ENCODE data around the gene BATF2. TPM values are rescaled to one million over a fixed set of nuclear protein-coding genes. Genes with fewer than 3 reads are reported as not detected.

The BATF2 gene
- not detected in 2 replicates for total RNA-seq

GRCh38 chr11:64996710-64997380 lies at the start of gene BATF2:
TSS of gene BATF2 (minus strand) at chr11:64996971. CDS start at chr11:64996914, 57 bp downstream.

DNA sequence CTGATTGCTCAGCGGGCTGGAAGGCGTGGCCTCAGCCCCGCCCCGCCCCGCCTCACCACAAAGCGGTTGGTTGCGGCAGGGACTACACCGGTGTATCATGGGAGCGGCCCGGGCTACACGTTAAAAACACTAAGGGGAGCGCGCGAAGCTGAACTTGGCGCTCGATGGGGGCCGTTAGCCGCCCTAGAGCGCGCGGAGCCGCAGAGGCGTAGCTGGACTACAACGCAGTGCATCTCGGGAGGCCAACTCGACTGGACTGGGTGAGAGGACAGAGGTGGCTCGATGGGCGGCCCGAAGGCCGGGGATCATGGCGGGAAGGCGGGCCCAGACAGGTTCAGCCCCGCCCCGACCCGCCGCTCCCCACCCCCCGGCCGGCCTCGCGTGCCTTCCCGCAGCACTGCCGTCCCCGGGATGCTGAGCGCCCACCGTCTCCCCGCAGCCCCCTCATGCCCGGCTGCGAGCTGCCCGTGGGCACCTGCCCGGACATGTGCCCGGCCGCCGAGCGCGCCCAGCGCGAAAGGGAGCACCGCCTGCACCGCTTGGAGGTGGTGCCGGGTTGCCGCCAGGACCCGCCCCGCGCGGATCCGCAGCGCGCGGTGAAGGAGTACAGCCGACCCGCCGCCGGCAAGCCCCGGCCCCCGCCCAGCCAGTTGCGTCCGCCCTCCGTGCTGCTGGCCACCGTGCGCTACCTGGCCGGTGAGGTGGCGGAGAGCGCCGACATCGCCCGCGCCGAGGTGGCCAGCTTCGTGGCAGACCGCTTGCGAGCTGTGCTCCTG lies 44.3 kb upstream of the BATF2 start, which contains the start of gene SAC3D1:
TSS of gene SAC3D1 (plus strand) at position 364 of the 776 bp plus-strand sequence. CDS start at position 447, 83 bp downstream.

GRCh38 chr11:65027213-65028067 lies 30.7 kb upstream of the BATF2 start, which contains the start of gene SNX15:
TSS of gene SNX15 (plus strand) at chr11:65027439. CDS start at chr11:65027538, 99 bp downstream.

DNA sequence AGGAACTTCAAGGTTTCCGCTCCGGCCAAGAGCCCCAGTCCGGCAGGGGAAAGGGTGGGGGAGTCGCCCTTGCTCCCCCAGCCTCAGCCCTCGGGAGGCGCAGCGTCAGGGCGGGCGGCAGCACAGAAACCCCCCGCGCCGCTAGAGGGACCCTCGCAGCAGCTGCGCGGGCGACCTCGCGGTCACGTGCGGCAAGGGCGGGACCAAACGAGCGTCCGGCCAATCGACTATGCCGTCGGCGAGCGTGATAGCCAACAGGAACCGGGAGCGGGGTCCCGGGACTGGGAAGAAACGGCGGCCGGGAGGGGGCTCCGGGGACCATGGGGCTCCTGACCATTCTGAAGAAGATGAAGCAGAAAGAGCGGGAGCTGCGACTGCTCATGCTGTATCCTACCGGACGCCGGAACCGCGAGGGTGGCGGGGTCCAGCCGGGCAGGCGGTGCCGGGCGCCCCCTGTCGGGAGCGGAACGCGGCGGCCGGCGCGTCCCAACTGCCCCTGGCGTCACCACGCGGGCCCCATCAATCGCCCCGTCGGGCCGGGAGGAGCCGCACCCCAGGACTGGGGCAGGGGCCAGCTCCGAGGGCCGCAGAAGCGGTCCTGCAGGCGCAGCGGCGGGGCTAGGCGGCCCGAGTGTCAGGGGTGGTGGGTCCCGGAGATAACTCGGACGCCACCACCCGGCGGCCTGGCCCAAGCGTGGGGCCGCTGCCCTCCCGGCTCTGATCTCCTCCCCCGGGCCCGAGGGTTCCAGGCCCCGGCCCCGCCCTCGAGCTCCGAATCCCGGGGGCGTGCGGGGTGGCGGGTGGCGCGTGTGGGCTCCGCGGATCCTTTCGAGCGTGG lies 17.3 kb upstream of the BATF2 start, which contains the start of gene ARL2:
TSS of gene ARL2 (plus strand) at position 273 of the 838 bp plus-strand sequence. CDS start at position 321, 48 bp downstream.

GRCh38 chr11:64971421-64972233 lies 25.1 kb downstream of the BATF2 start, which contains the start of gene MAJIN:
TSS of gene MAJIN (minus strand) at chr11:64972108. CDS start at chr11:64959405, 12,703 bp downstream.

Other genes starting within 250 kb of the BATF2 start
- 2.7 and 3.0 TPM in 2 replicates for gene PYGM, start 237.0 kb downstream of the BATF2 start, total RNA-seq
- gene SF1, start 218.4 kb downstream of the BATF2 start, total RNA-seq: 156 and 167 TPM in 2 replicates
- 2.4 and 3.3 TPM in 2 replicates for gene MAP4K2, start 193.8 kb downstream of the BATF2 start, total RNA-seq
- 21.8 and 22.0 TPM in 2 replicates for gene MEN1, start 186.4 kb downstream of the BATF2 start, total RNA-seq
- 0.05 and 0.06 TPM in 2 replicates for gene CDC42BPG, start 152.3 kb downstream of the BATF2 start, total RNA-seq
- 38.2 and 40.1 TPM in 2 replicates for gene EHD1, start 118.3 kb downstream of the BATF2 start, total RNA-seq
- 22.7 and 24.6 TPM in 2 replicates for gene ATG2A, start 79.8 kb downstream of the BATF2 start, total RNA-seq
- 13.1 and 14.1 TPM in 2 replicates for gene PPP2R5B, start 72.3 kb downstream of the BATF2 start, total RNA-seq
- not detected in 2 replicates for gene GPHA2, start 61.1 kb downstream of the BATF2 start, total RNA-seq
- gene MAJIN, start 24.9 kb downstream of the BATF2 start, total RNA-seq: not detected in 2 replicates
- 128 and 130 TPM in 2 replicates for gene ARL2, start 17.2 kb upstream of the BATF2 start, total RNA-seq
- gene SNX15, start 30.5 kb upstream of the BATF2 start, total RNA-seq: 12.8 and 12.9 TPM in 2 replicates
- gene SAC3D1, start 44.2 kb upstream of the BATF2 start, total RNA-seq: 12.4 and 12.6 TPM in 2 replicates
- 17.6 and 21.8 TPM in 2 replicates for gene NAALADL1, start 61.6 kb upstream of the BATF2 start, total RNA-seq
- gene CDCA5, start 87.1 kb upstream of the BATF2 start, total RNA-seq: 1.4 and 2.6 TPM in 2 replicates
- gene ZFPL1, start 87.3 kb upstream of the BATF2 start, total RNA-seq: 24.3 and 32.6 TPM in 2 replicates
- gene VPS51, start 99.2 kb upstream of the BATF2 start, total RNA-seq: 325 and 679 TPM in 2 replicates
- 1.2 and 4.9 TPM in 2 replicates for gene TM7SF2, start 114.9 kb upstream of the BATF2 start, total RNA-seq
- gene ZNHIT2, start 120.7 kb upstream of the BATF2 start, total RNA-seq: 13.9 and 14.3 TPM in 2 replicates
- gene FAU, start 125.2 kb upstream of the BATF2 start, total RNA-seq: 755 and 823 TPM in 2 replicates
- 45.5 and 47.6 TPM in 2 replicates for gene MRPL49, start 125.3 kb upstream of the BATF2 start, total RNA-seq
- 64.9 and 65.4 TPM in 2 replicates for gene SYVN1, start 137.5 kb upstream of the BATF2 start, total RNA-seq
- not detected in 2 replicates for gene SPDYC, start 173.3 kb upstream of the BATF2 start, total RNA-seq
- gene CAPN1, start 185.0 kb upstream of the BATF2 start, total RNA-seq: 126 and 205 TPM in 2 replicates